ENCODE data around the gene GPC5.

Gene GPC5

GRCh38 chr13:91397595-91397994, 826 bp upstream of the GPC5 start:
- no peak for DNase-seq (ENCODE audit: low read depth)
- no peak overlapping the region for H3K4me3 ChIP-seq (ENCODE audit: low read depth, low read length)
- TF ChIP-seq CTCF (conservative IDR thresholded peaks at IDR 0.05; ENCODE audit: low read depth, low read length) = no peak

- H3K4me3 ChIP-seq (ENCODE audit: low read depth, low read length) = no peak overlapping the region
- no peak for TF ChIP-seq CTCF (conservative IDR thresholded peaks at IDR 0.05; ENCODE audit: low read depth, low read length)
- DNase-seq (ENCODE audit: low read depth) = no peak
Observed at GRCh38 chr13:91399189-91400062, 1.0 kb downstream of the GPC5 start.

GRCh38 chr13:91400063-91400399, 1.6 kb downstream of the GPC5 start:
- no peak for TF ChIP-seq CTCF (conservative IDR thresholded peaks at IDR 0.05; ENCODE audit: low read depth, low read length)
- H3K4me3 ChIP-seq (ENCODE audit: low read depth, low read length) = no peak overlapping the region
- DNase-seq (ENCODE audit: low read depth) = no peak

- no peak for TF ChIP-seq CTCF (conservative IDR thresholded peaks at IDR 0.05; ENCODE audit: low read depth, low read length)
Observed at GRCh38 chr13:91400671-91401070, 2.2 kb downstream of the GPC5 start.

GRCh38 chr13:91401920-91402319, 3.5 kb downstream of the GPC5 start:
- DNase-seq (ENCODE audit: low read depth) = no peak
- no peak for TF ChIP-seq CTCF (conservative IDR thresholded peaks at IDR 0.05; ENCODE audit: low read depth, low read length)
- H3K4me3 ChIP-seq (ENCODE audit: low read depth, low read length) = no peak overlapping the region

More at GRCh38 chr13:91400671-91401070, 2.2 kb downstream of the GPC5 start:
- no peak for DNase-seq (ENCODE audit: low read depth)
- no peak overlapping the region for H3K4me3 ChIP-seq (ENCODE audit: low read depth, low read length)

- no peak for DNase-seq (ENCODE audit: low read depth)
- H3K4me3 ChIP-seq (ENCODE audit: low read depth, low read length) = no peak overlapping the region
- no peak for TF ChIP-seq CTCF (conservative IDR thresholded peaks at IDR 0.05; ENCODE audit: low read depth, low read length)
Observed at GRCh38 chr13:91405240-91405639, 6.8 kb downstream of the GPC5 start.

- no peak overlapping the region for H3K4me3 ChIP-seq (ENCODE audit: low read depth, low read length)
- DNase-seq (ENCODE audit: low read depth) = peak; percentile 61
- peak; percentile 82 for TF ChIP-seq CTCF (conservative IDR thresholded peaks at IDR 0.05; ENCODE audit: low read depth, low read length)
Observed at GRCh38 chr13:91406619-91407018, 8.2 kb downstream of the GPC5 start.

All from choroid plexus epithelial cell (primary cell).